Type B pancreatic cell (in vitro differentiated cells): ENCODE results near the gene NTRK2. TPM values are rescaled to one million over a fixed set of nuclear protein-coding genes. Genes with fewer than 3 reads are reported as not detected.

ENCODE experiments used
- DNase-seq: peaks from one replicate; pipeline ENCODE4 v3.0.0; 2021; ENCODE audit warnings: mixed read lengths; ENCODE audit not compliant: unreplicated experiment; ENCODE audit errors: extremely low spot score
- H3K27ac Mint-ChIP-seq: 2 replicates; pipeline ENCODE4 v1.8.0; 2021; ENCODE audit warnings: mild to moderate bottlenecking, mixed read lengths
- H3K27me3 Mint-ChIP-seq: 2 replicates; pipeline ENCODE4 v1.8.0; 2021; ENCODE audit warnings: mixed read lengths
- H3K36me3 Mint-ChIP-seq: 2 replicates; pipeline ENCODE4 v1.8.0; 2021; ENCODE audit warnings: mixed read lengths
- H3K4me1 Mint-ChIP-seq: one replicate; pipeline ENCODE4 v1.8.0; 2021; ENCODE audit warnings: mixed read lengths; ENCODE audit not compliant: unreplicated experiment
- H3K4me3 Mint-ChIP-seq: 2 replicates; pipeline ENCODE4 v1.8.0; 2021; ENCODE audit warnings: mild to moderate bottlenecking, mixed read lengths
- H3K9me3 Mint-ChIP-seq: 2 replicates; pipeline ENCODE4 v1.8.0; 2021; ENCODE audit warnings: mixed read lengths
- CTCF ChIP-seq: fragments of 200-600 bp; sonication (generic); conservative IDR thresholded peaks from 2 replicates; pipeline ENCODE4 v1.5.0; 2021; ENCODE audit warnings: antibody characterized with exemption, mild to moderate bottlenecking
- total RNA-seq: library from RNA; stranded (reverse); gene quantifications from 2 replicates; pipeline ENCODE4 v1.2.1, GENCODE V29; 2021; ENCODE audit warnings: low replicate concordance

NTRK2 gene
- total RNA-seq, 1 donor from 2014 or later, result 122 TPM

GRCh38 chr9:85046475-85046874 is 376.9 kb downstream of the NTRK2 start:
- Mint-ChIP-seq H3K9me3 (peaks cover 2% of the 10 kb centered on the region), H3K27ac (no peak overlapping the region), H3K4me3 (no peak overlapping the region), H3K36me3 (no peaks in the 10 kb centered on the region), H3K27me3 (no peaks in the 10 kb centered on the region), H3K4me1 (no peaks in the 10 kb centered on the region)
- no peak for DNase-seq
- no peak for TF ChIP-seq CTCF

- TF ChIP-seq CTCF, result no peak
- DNase-seq, result no peak
- H3K27me3 Mint-ChIP-seq, result peaks cover 3% of the 10 kb centered on the region
- peaks cover 9% of the 10 kb centered on the region for H3K4me1 Mint-ChIP-seq
- H3K27ac Mint-ChIP-seq, result no peak overlapping the region
- H3K4me3 Mint-ChIP-seq, result no peak overlapping the region
- peaks cover 10% of the 10 kb centered on the region for H3K9me3 Mint-ChIP-seq
- no peaks in the 10 kb centered on the region for H3K36me3 Mint-ChIP-seq
Observed at GRCh38 chr9:85053206-85053786, 383.8 kb downstream of the NTRK2 start.

GRCh38 chr9:85054017-85054416 is 384.5 kb downstream of the NTRK2 start:
- peaks cover 11% of the 10 kb centered on the region for H3K9me3 Mint-ChIP-seq
- H3K4me3 Mint-ChIP-seq, result no peak overlapping the region
- peaks cover 3% of the 10 kb centered on the region for H3K27me3 Mint-ChIP-seq
- no peak overlapping the region for H3K27ac Mint-ChIP-seq
- DNase-seq, result no peak
- peaks cover 9% of the 10 kb centered on the region for H3K4me1 Mint-ChIP-seq
- no peak for TF ChIP-seq CTCF
- no peaks in the 10 kb centered on the region for H3K36me3 Mint-ChIP-seq

GRCh38 chr9:85055506-85056202 is 386.1 kb downstream of the NTRK2 start:
- Mint-ChIP-seq H3K36me3 (no peaks in the 10 kb centered on the region), H3K27ac (no peak overlapping the region), H3K4me1 (peaks cover 9% of the 10 kb centered on the region), H3K27me3 (peaks cover 3% of the 10 kb centered on the region), H3K9me3 (peaks cover 15% of the 10 kb centered on the region), H3K4me3 (no peak overlapping the region)
- DNase-seq, result no peak
- TF ChIP-seq CTCF, result no peak

GRCh38 chr9:85056203-85056572 is 386.7 kb downstream of the NTRK2 start:
- DNase-seq, result no peak
- no peak overlapping the region for H3K4me3 Mint-ChIP-seq
- no peaks in the 10 kb centered on the region for H3K36me3 Mint-ChIP-seq
- no peak overlapping the region for H3K27ac Mint-ChIP-seq
- H3K9me3 Mint-ChIP-seq, result peaks cover 15% of the 10 kb centered on the region
- TF ChIP-seq CTCF, result no peak
- H3K27me3 Mint-ChIP-seq, result peaks cover 3% of the 10 kb centered on the region
- peaks cover 9% of the 10 kb centered on the region for H3K4me1 Mint-ChIP-seq
